GM23338 (cell line): ENCODE results near the gene ATP5MG. TPM values are rescaled to one million over a fixed set of nuclear protein-coding genes. Genes with fewer than 3 reads are reported as not detected.

ENCODE experiments used
- ATAC-seq: fragments of 200-7000 bp; cut with Tn5 transposase; 3 replicates; pipeline ENCODE4 v1.9.1; 2020
- DNase-seq: peaks from one replicate; pipeline ENCODE4 v3.0.0-alpha.2; 2015; ENCODE audit warnings: low spot score
- H2AFZ ChIP-seq: fragments of 200-600 bp; sonication (generic); 2 replicates; pipeline ENCODE4 v1.8.0; 2016; ENCODE audit warnings: antibody characterized with exemption, mild to moderate bottlenecking, moderate library complexity
- H3F3A ChIP-seq: fragments of 200-600 bp; sonication (generic); replicated peaks from 2 replicates; pipeline ENCODE4 v1.8.0; 2017; ENCODE audit warnings: antibody characterized with exemption, mixed run types, low read depth
- H3K27ac ChIP-seq: fragments of 200-600 bp; sonication (generic); 2 replicates; pipeline ENCODE4 v1.6.1; 2016; ENCODE audit warnings: low read depth
- H3K27me3 ChIP-seq: fragments of 200-600 bp; sonication (generic); 2 replicates; pipeline ENCODE4 v1.8.0; 2016; ENCODE audit warnings: mild to moderate bottlenecking, mixed run types, moderate library complexity; ENCODE audit not compliant: insufficient read depth
- H3K36me3 ChIP-seq: fragments of 200-600 bp; sonication (generic); 2 replicates; pipeline ENCODE4 v1.8.0; 2016; ENCODE audit warnings: mild to moderate bottlenecking; ENCODE audit not compliant: insufficient read depth
- H3K4me1 ChIP-seq: fragments of 200-600 bp; sonication (generic); 2 replicates; pipeline ENCODE4 v1.8.0; 2016; ENCODE audit warnings: mild to moderate bottlenecking, moderate library complexity; ENCODE audit not compliant: insufficient read depth
- H3K4me2 ChIP-seq: fragments of 200-600 bp; sonication (generic); 2 replicates; pipeline ENCODE4 v1.7.1; 2017; ENCODE audit warnings: mixed run types
- H3K4me3 ChIP-seq: fragments of 200-600 bp; sonication (generic); 2 replicates; pipeline ENCODE4 v1.6.1; 2016; ENCODE audit warnings: mixed run types
- H3K79me2 ChIP-seq: fragments of 200-600 bp; sonication (generic); replicated peaks from 2 replicates; pipeline ENCODE4 v1.8.0; 2017; ENCODE audit warnings: mild to moderate bottlenecking; ENCODE audit not compliant: insufficient read depth
- H3K9me2 ChIP-seq: fragments of 200-600 bp; sonication (generic); 2 replicates; pipeline ENCODE4 v1.8.0; 2017; ENCODE audit not compliant: insufficient read depth
- H4K20me1 ChIP-seq: fragments of 200-600 bp; sonication (generic); replicated peaks from 2 replicates; pipeline ENCODE4 v1.8.0; 2017; ENCODE audit warnings: mild to moderate bottlenecking; ENCODE audit not compliant: insufficient read depth
- H3K27ac Mint-ChIP-seq: 2 replicates; pipeline ENCODE4 v1.8.0; 2020; ENCODE audit warnings: inconsistent platforms, mild to moderate bottlenecking, moderate library complexity, mixed read lengths
- H3K27me3 Mint-ChIP-seq: 3 replicates; pipeline ENCODE4 v1.8.0; 2022; ENCODE audit warnings: low read depth, mild to moderate bottlenecking, moderate library complexity, mixed read lengths, inconsistent platforms; ENCODE audit not compliant: insufficient read depth, poor library complexity
- H3K36me3 Mint-ChIP-seq: 3 replicates; pipeline ENCODE4 v1.8.0; 2021; ENCODE audit warnings: low read depth, mild to moderate bottlenecking, inconsistent platforms, moderate library complexity, mixed read lengths
- H3K4me1 Mint-ChIP-seq: 3 replicates; pipeline ENCODE4 v1.8.0; 2020; ENCODE audit warnings: mild to moderate bottlenecking, inconsistent platforms, mixed read lengths
- H3K4me3 Mint-ChIP-seq: 3 replicates; pipeline ENCODE4 v1.8.0; 2021; ENCODE audit warnings: moderate library complexity, mild to moderate bottlenecking, inconsistent platforms, mixed read lengths
- H3K9me3 Mint-ChIP-seq: 3 replicates; pipeline ENCODE4 v1.8.0; 2020; ENCODE audit warnings: moderate library complexity, mild to moderate bottlenecking, inconsistent platforms, mixed read lengths
- CREB1 ChIP-seq: fragments of 250-450 bp; sonication (Bioruptor Pico); IDR thresholded peaks from 2 replicates; pipeline ENCODE4 v1.5.0; 2020; ENCODE audit warnings: low read depth, mild to moderate bottlenecking, moderate library complexity
- EZH2 ChIP-seq: fragments of 200-600 bp; sonication (generic); IDR thresholded peaks from one replicate; pipeline ENCODE4 v1.8.0; 2017; ENCODE audit warnings: antibody characterized with exemption, mild to moderate bottlenecking, low read depth; ENCODE audit not compliant: unreplicated experiment
- EZH2phosphoT487 ChIP-seq: fragments of 200-600 bp; sonication (generic); IDR thresholded peaks from one replicate; pipeline ENCODE4 v1.8.1; 2018; ENCODE audit warnings: antibody characterized with exemption; ENCODE audit not compliant: unreplicated experiment
- JUNB ChIP-seq: IDR thresholded peaks from one replicate; pipeline ENCODE4 v1.6.1; 2016; ENCODE audit warnings: antibody characterized with exemption; ENCODE audit not compliant: unreplicated experiment
- NANOG ChIP-seq: IDR thresholded peaks from 2 replicates; pipeline ENCODE4 v1.6.1; 2016; ENCODE audit warnings: antibody characterized with exemption, borderline replicate concordance
- POLR2AphosphoS5 ChIP-seq: IDR thresholded peaks from 2 replicates; pipeline ENCODE4 v1.6.1; 2016; ENCODE audit warnings: antibody characterized with exemption, low read depth
- STAT1 ChIP-seq: IDR thresholded peaks from one replicate; pipeline ENCODE4 v1.6.1; 2016; ENCODE audit warnings: antibody characterized with exemption; ENCODE audit not compliant: unreplicated experiment
- ZNF114 ChIP-seq: fragments of 250-450 bp; sonication (Bioruptor Pico); IDR thresholded peaks from 2 replicates; pipeline ENCODE4 v1.5.0; 2020; ENCODE audit warnings: mild to moderate bottlenecking, moderate library complexity
- ZNF331 ChIP-seq: fragments of 250-450 bp; sonication (Bioruptor Pico); IDR thresholded peaks from 2 replicates; pipeline ENCODE4 v1.5.0; 2020; ENCODE audit warnings: low read depth, mild to moderate bottlenecking, moderate library complexity
- polyA plus RNA-seq: library from polyadenylated mRNA; unstranded; fragments of >200 nt; fragmentation: Nextera tagmentation; extraction: Ambion mirVana; gene quantifications from 2 replicates; pipeline ENCODE4 v1.2.1, GENCODE V29; 2016
- total RNA-seq: library from RNA; depleted of rRNA; stranded (reverse); fragments of >200 nt; shearing (Covaris generic); gene quantifications from 2 replicates; pipeline ENCODE4 v1.2.3, GENCODE V29; 2014
- TF ChIP-seq, protein P1 (sequence below): fragments of 250-450 bp; sonication (Bioruptor Pico); IDR thresholded peaks from 2 replicates; pipeline ENCODE4 v1.5.0; 2020; ENCODE audit warnings: mild to moderate bottlenecking, moderate library complexity
- TF ChIP-seq, protein P2 (sequence below): IDR thresholded peaks from 2 replicates; pipeline ENCODE4 v1.6.1; 2016; ENCODE audit warnings: antibody characterized with exemption
- TF ChIP-seq, protein P3 (sequence below), 2 experiments: fragments of 200-600 bp in 1 of 2; sonication (generic) in 1 of 2; conservative IDR thresholded peaks; 2 replicates each; pipeline versions ENCODE4 v1.5.1 to v1.6.1; 2016 to 2017; ENCODE audit warnings: antibody characterized with exemption in 2 of 2, low read depth in 2 of 2, mild to moderate bottlenecking in 2 of 2, moderate library complexity in 1 of 2
- TF ChIP-seq, protein P4 (sequence below): IDR thresholded peaks from one replicate; pipeline ENCODE4 v1.6.1; 2018; ENCODE audit warnings: antibody characterized with exemption; ENCODE audit not compliant: unreplicated experiment

ATP5MG gene
- total and polyA plus RNA-seq, 2 experiments from 2014 or later = 41.7 to 987 TPM

DNA sequence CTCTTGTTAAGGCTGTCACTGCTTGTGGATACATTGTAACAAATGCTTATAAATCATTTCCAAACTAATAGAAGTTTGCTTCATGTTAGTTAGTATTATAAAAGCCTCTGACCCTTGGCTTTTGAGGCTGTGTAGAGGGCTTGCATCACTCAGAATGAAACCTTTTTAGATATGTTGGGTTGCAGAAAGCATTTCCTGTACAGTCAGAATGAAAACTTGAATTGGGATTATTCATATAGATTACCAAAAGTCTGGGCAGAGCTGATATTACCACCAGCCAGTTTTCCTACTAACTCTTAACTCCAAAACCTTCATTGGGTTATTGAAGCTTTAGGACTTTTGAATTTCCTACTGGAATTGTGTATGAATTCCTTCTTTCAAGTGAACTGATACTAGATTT lies 46.9 kb downstream of the ATP5MG start:
- no peak overlapping the region for H3K27ac Mint-ChIP-seq
- no peaks in the 10 kb centered on the region for H3K36me3 ChIP-seq
- H3K9me2 ChIP-seq = no peaks in the 10 kb centered on the region
- no peaks in the 10 kb centered on the region for H3F3A ChIP-seq
- H3K79me2 ChIP-seq = peaks cover 100% of the 10 kb centered on the region
- H3K4me1 Mint-ChIP-seq = peaks cover 10% of the 10 kb centered on the region
- ATAC-seq (no peak), DNase-seq (no peak)
- peaks cover 72% of the 10 kb centered on the region for H4K20me1 ChIP-seq
- peaks cover 4% of the 10 kb centered on the region for H3K36me3 Mint-ChIP-seq
- H2AFZ ChIP-seq = no peak overlapping the region
- H3K27me3 ChIP-seq = no peaks in the 10 kb centered on the region
- TF ChIP-seq JUNB (no peak), EZH2 (no peak), STAT1 (no peak), EZH2phosphoT487 (no peak), ZNF114 (no peak), ZNF331 (no peak), POLR2AphosphoS5 (no peak), NANOG (no peak), CREB1 (no peak)
- TF ChIP-seq, protein P1, sequence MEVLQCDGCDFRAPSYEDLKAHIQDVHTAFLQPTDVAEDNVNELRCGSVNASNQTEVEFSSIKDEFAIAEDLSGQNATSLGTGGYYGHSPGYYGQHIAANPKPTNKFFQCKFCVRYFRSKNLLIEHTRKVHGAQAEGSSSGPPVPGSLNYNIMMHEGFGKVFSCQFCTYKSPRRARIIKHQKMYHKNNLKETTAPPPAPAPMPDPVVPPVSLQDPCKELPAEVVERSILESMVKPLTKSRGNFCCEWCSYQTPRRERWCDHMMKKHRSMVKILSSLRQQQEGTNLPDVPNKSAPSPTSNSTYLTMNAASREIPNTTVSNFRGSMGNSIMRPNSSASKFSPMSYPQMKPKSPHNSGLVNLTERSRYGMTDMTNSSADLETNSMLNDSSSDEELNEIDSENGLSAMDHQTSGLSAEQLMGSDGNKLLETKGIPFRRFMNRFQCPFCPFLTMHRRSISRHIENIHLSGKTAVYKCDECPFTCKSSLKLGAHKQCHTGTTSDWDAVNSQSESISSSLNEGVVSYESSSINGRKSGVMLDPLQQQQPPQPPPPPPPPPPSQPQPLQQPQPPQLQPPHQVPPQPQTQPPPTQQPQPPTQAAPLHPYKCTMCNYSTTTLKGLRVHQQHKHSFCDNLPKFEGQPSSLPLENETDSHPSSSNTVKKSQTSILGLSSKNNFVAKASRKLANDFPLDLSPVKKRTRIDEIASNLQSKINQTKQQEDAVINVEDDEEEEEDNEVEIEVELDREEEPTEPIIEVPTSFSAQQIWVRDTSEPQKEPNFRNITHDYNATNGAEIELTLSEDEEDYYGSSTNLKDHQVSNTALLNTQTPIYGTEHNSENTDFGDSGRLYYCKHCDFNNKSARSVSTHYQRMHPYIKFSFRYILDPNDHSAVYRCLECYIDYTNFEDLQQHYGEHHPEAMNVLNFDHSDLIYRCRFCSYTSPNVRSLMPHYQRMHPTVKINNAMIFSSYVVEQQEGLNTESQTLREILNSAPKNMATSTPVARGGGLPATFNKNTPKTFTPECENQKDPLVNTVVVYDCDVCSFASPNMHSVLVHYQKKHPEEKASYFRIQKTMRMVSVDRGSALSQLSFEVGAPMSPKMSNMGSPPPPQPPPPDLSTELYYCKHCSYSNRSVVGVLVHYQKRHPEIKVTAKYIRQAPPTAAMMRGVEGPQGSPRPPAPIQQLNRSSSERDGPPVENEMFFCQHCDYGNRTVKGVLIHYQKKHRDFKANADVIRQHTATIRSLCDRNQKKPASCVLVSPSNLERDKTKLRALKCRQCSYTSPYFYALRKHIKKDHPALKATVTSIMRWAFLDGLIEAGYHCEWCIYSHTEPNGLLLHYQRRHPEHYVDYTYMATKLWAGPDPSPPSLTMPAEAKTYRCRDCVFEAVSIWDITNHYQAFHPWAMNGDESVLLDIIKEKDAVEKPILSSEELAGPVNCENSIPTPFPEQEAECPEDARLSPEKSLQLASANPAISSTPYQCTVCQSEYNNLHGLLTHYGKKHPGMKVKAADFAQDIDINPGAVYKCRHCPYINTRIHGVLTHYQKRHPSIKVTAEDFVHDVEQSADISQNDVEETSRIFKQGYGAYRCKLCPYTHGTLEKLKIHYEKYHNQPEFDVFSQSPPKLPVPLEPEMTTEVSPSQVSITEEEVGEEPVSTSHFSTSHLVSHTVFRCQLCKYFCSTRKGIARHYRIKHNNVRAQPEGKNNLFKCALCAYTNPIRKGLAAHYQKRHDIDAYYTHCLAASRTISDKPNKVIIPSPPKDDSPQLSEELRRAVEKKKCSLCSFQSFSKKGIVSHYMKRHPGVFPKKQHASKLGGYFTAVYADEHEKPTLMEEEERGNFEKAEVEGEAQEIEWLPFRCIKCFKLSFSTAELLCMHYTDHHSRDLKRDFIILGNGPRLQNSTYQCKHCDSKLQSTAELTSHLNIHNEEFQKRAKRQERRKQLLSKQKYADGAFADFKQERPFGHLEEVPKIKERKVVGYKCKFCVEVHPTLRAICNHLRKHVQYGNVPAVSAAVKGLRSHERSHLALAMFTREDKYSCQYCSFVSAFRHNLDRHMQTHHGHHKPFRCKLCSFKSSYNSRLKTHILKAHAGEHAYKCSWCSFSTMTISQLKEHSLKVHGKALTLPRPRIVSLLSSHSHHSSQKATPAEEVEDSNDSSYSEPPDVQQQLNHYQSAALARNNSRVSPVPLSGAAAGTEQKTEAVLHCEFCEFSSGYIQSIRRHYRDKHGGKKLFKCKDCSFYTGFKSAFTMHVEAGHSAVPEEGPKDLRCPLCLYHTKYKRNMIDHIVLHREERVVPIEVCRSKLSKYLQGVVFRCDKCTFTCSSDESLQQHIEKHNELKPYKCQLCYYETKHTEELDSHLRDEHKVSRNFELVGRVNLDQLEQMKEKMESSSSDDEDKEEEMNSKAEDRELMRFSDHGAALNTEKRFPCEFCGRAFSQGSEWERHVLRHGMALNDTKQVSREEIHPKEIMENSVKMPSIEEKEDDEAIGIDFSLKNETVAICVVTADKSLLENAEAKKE (CRISPR knock-in tag) = no peak
- TF ChIP-seq, protein P2, sequence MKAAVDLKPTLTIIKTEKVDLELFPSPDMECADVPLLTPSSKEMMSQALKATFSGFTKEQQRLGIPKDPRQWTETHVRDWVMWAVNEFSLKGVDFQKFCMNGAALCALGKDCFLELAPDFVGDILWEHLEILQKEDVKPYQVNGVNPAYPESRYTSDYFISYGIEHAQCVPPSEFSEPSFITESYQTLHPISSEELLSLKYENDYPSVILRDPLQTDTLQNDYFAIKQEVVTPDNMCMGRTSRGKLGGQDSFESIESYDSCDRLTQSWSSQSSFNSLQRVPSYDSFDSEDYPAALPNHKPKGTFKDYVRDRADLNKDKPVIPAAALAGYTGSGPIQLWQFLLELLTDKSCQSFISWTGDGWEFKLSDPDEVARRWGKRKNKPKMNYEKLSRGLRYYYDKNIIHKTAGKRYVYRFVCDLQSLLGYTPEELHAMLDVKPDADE = no peak
- TF ChIP-seq, protein P3, sequence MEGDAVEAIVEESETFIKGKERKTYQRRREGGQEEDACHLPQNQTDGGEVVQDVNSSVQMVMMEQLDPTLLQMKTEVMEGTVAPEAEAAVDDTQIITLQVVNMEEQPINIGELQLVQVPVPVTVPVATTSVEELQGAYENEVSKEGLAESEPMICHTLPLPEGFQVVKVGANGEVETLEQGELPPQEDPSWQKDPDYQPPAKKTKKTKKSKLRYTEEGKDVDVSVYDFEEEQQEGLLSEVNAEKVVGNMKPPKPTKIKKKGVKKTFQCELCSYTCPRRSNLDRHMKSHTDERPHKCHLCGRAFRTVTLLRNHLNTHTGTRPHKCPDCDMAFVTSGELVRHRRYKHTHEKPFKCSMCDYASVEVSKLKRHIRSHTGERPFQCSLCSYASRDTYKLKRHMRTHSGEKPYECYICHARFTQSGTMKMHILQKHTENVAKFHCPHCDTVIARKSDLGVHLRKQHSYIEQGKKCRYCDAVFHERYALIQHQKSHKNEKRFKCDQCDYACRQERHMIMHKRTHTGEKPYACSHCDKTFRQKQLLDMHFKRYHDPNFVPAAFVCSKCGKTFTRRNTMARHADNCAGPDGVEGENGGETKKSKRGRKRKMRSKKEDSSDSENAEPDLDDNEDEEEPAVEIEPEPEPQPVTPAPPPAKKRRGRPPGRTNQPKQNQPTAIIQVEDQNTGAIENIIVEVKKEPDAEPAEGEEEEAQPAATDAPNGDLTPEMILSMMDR (conservative IDR thresholded peaks at IDR 0.05; ENCODE audit: low read depth in 2 of 2) = no peak
- TF ChIP-seq, protein P4, sequence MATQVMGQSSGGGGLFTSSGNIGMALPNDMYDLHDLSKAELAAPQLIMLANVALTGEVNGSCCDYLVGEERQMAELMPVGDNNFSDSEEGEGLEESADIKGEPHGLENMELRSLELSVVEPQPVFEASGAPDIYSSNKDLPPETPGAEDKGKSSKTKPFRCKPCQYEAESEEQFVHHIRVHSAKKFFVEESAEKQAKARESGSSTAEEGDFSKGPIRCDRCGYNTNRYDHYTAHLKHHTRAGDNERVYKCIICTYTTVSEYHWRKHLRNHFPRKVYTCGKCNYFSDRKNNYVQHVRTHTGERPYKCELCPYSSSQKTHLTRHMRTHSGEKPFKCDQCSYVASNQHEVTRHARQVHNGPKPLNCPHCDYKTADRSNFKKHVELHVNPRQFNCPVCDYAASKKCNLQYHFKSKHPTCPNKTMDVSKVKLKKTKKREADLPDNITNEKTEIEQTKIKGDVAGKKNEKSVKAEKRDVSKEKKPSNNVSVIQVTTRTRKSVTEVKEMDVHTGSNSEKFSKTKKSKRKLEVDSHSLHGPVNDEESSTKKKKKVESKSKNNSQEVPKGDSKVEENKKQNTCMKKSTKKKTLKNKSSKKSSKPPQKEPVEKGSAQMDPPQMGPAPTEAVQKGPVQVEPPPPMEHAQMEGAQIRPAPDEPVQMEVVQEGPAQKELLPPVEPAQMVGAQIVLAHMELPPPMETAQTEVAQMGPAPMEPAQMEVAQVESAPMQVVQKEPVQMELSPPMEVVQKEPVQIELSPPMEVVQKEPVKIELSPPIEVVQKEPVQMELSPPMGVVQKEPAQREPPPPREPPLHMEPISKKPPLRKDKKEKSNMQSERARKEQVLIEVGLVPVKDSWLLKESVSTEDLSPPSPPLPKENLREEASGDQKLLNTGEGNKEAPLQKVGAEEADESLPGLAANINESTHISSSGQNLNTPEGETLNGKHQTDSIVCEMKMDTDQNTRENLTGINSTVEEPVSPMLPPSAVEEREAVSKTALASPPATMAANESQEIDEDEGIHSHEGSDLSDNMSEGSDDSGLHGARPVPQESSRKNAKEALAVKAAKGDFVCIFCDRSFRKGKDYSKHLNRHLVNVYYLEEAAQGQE = no peak
- no peak overlapping the region for H3K4me3 Mint-ChIP-seq
- H3K27ac ChIP-seq = no peak overlapping the region
- H3K27me3 Mint-ChIP-seq = peaks cover 3% of the 10 kb centered on the region
- H3K9me3 Mint-ChIP-seq = no peaks in the 10 kb centered on the region; the same call in 2 of the 3 replicates
- no peak overlapping the region for H3K4me2 ChIP-seq
- no peaks in the 10 kb centered on the region for H3K4me1 ChIP-seq
- no peak overlapping the region for H3K4me3 ChIP-seq
